GM18526 (cell line): ENCODE measurements around the gene C14orf119.

Experiments
- POLR2A ChIP-seq: IDR thresholded peaks from 3 replicates; pipeline ENCODE4 v1.6.1; 2011; ENCODE audit not compliant: insufficient read length; ENCODE audit errors: extremely low read depth

The C14orf119 gene

DNA sequence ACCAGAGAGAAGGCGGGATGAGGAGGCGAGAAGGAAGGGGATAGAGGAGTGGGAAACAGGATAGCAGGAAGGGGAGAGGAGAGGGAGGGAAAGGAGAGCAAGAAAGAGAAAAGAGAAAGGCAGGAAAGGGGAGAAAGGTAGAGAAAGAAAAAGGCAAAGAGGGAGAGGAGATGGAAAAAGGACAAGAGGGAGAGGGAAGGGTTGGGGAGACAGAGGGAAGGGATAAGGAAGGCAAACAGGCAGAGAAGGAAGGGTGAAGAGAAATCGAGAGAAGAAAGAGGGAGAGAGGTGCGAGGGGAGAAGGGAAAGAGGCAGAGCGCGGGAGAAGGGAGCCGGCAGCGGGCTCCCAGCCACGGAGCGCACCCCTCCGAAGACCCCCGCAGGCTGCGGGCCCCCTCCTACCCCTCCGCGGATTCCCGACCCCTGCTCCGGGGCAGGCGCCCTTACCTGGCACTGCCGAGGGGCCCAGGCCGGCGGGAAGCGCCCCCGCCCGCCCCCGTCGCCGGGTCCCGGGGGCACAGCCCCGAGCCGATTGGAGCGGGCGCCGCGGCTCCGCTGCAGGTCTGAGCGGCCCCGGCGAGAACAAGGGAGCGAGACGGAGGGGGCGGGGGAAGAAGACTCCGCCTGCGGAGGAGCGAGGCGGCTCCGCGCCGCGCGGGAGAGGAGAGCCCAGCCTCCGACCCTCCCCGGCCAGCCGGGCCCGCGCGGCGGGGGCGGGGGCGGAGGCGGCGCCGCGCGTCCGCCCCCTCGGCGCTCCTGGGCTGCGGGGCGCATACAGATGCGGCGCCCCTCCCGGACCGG, 38.1 kb upstream of the C14orf119 start, which contains the start of gene CDH24:
Gene CDH24, minus strand, starts transcription at position 565 of the 801 bp plus-strand sequence. CDS start 1,787 bp downstream, outside the sequence.
- TF ChIP-seq POLR2A = no peak

DNA sequence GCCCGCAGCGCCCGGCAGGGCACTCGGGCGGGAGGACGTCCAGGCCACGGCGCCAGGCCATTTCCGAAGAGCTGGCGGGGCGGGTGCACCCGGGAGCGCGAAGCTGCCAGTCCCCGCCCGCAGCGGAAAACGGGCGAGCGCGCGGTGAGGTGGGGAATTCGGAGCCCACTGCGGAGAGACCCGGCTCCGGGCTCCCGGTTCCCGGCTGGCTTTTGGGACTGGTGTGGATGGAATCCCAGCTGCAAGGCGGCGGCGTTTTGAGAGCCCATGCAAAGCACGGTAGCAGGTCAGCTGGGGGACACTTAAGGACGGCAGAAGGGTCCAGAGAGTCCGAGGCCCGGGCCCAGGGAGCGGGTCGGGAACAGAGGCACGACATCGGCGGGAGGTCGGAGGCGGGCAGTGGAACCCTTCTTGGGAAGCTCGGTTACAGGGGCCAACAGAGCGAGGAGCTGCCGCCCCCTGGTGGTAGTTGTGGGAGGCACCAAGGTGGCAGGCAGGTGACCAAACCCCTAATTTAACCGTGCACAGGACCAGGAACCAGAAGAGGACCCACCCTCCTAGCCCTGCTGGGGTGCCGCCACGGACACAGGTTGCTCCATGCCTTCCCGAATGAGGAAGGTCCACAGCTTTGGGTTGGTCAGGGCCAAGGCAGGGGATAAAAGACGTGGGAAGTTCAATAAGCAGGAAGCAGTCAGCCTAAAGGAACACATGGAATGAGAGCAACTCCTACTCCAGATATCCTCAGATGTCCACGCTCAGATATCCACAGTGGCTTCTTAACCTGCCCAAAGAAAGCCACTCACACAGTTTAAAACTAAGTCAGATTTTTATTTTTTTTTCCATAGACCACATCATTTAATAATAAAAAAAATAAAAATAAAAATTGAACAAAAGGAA, 37.3 kb upstream of the C14orf119 start:
- peak; percentile 33 for TF ChIP-seq POLR2A

DNA sequence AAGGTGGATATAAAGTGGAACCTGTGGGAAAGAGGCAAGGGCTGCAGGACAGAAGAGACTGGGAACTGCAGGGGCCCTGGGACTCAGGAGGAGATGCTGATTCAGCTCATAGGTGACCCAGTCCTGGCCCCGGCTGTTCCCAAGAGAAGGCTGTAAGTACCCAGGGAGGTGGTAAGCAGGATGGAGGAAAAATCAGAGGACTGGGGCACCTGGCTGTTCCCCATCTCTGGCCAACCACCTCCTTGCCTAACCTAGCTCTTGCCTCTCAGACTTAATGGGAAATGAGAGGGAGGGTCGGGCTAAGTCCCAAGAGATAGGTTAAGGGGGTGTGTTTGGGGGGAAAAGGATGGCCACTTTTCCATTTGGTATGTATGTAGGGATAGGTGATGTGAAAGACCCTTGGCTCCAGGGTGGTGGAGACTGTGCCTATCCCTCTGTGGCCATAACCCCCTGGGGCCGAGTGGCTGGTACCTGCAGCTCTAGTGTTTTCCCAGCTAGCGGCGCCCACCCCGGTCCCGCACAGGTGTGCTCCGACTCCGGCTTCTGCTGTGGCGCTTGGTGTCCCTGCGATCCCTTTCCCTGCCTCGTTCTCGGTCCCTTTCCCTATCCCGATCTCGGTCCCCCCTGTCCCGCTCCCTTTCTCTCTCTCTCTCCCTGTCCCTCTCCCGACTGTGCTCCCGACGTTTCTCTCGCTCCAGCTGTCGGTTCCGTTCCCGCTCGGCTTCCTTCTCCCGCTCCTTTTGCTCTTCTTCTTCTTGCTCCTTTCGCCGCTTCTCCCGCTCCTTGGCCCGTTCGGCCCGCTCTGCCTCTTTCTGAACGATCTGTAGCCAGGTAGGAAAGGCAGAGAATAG, 36.4 kb upstream of the C14orf119 start:
- TF ChIP-seq POLR2A = no peak

DNA sequence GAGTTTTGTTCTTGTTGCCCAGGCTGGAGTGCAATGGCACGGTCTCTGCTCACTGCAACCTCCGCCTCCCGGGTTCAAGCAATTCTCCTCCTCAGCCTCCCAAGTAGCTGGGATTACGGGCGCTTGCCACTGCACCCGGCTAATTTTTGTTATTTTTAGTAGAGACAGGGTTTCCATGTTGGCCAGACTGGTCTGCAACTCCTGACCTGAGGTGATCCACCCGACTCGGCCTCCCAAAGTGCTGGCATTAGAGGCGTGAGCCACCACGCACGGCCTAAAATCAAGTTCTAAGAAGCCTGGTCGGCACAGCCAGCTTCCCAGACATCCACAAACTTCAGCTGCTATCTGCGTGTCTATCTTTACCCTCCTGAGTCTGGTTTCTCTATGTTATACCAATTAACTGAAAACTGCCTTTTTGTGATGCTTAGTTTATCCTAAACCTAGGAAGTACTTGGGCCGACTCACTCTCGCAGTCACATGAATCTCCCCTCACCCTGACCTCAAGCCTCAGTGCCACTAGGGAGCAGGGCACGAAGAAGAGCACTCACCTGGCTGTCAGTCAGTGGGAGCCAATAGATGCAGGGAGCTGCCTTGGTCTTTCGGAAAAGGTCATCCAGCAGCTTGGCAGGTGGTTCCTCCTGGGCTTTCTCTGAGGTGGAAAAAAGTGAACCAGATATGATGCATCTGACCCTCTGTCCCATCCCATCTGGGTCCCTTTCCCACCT, 34.6 kb upstream of the C14orf119 start:
- TF ChIP-seq POLR2A = no peak

DNA sequence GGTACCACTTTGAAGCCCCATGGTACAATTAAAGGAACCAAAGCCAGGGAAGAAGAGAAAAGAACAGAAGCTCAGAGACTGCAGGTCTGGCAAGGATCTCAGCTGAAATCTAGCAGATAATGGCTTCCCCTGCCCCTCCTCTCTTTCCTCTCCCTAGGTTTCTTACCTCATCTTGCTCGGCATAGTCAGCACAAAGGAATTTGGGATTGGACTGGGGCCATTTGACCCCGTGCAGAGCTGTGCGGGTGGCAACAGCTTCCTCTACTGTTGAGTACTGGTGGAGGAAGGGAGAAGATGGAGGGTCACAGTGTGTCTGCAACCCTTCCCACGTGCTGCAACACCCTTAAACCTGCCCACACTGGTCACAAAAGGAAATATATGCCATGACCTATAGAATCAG, 33.3 kb upstream of the C14orf119 start:
- no peak for TF ChIP-seq POLR2A

DNA sequence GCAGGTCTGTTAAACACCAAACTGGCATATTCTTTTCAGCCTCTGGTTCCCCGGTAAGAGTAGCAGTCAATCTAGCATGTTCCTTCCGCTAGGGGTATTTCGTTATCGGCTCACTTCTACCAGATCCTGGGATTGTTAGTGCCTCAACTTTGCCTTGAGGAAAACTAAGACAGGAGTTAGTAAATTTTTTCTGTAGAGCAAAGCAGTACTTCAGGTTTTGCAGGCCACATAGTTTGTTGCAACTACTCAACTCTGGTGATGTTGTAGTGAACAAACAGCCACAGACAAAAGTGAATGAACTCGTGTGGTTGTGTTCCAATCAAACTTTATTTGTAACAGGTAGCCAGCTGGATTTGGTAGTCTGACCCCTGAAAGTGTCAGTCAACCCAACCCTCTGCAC, 31.7 kb upstream of the C14orf119 start:
- TF ChIP-seq POLR2A = no peak

DNA sequence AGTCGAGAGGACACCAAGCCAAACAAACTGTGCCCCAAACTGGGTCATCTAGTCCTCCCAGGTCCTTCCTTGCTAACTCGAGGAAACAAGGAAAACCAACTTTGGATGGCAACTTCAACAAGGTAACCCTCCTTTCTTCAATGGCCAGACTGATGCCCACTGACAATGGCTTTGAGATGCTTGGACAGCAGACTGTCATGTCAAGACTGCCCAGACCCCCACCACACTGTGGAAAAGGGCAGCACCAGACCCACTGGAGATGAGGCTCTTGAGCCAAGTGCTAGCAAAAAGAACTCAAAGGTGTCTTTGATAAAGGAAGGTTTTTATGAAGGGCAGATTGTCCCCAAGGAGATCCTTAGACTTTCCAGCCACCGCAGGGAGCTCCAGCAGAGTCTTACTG, 28.9 kb upstream of the C14orf119 start:
- TF ChIP-seq POLR2A = no peak

DNA sequence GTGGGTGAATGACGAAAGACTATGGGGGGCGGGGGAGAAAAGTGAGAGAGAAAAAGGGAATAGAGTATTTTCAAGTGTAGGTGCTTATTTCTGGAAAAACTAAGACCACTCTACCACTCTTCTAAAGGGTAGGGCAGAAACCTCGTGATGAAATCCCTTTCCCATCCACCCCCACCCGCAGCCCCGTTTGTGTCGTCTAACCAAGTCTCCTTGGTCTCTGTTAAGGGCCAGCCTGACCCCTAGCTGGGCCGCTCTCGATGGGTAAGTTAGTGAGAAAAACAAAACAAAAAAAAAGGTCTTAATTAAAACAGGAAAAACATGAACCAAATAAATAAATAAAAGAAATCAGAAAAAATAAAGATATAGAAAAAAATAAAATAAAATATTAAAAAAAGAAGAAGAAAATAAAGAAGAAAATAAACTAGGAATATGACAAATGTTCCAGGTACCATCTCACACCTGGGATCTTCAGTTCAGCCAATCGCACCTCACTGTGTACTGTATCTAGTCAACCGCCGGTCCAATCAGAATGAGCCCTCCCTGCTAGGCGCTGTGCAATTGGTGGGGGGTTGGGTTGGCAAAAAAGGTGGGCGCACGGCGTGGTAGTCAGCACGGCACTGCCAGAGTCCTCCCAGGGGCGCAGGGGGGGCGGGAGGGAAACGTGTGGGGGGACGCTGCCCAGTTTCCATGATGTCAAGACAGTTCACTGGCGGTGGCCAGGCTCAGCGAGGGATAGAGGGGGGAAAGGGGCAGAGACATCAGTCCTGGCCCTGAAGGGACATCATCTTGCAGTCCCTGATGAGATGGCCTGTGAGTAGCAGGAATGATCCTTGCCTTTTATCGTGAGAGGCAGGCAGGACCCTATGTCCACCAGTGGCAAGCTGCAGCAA, 28.2 kb upstream of the C14orf119 start:
- TF ChIP-seq POLR2A = no peak

DNA sequence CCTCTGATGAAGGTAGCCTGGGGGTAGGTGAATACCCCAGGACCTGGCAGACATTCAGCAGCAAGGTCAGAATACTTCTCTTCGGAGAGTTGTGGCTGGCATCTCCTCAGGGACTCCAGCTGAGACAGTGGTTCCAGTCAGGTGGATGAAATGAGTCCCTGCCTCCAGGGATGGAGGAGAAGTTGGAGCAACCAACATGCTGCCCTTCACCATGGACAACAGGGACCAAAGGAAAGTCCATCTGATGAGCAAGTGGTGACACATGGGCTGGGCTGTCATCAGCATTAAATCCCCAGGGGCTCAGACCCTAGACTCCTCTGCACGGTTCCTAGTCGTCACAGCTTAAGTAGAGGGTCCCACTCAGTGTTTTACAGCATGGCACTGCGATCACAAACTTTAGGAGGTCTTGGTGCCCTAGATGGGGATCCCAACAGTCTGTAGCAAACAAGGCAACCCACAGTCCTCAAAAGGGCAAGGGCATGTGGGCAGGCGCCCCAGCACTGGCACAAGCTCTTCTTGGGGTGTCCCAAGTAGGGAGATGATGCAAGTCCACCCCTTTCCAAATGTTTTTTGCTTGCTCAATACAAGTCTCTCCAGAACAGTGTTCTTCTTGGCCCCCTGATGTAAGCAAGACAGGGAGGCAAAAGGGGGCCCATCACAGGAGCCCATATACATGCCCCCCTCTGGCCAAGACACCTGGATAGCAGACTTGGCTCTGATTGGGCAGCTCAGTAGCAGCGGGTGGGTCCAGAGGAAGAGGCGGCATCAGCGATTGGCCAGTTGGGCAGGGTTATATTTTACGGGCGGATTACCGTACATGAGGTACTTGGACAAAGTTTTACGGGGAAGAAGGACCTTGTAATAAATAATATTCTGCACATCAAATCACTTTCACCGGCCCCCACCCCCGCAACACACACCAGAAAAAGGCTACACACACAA, 27.2 kb upstream of the C14orf119 start:
- no peak for TF ChIP-seq POLR2A

DNA sequence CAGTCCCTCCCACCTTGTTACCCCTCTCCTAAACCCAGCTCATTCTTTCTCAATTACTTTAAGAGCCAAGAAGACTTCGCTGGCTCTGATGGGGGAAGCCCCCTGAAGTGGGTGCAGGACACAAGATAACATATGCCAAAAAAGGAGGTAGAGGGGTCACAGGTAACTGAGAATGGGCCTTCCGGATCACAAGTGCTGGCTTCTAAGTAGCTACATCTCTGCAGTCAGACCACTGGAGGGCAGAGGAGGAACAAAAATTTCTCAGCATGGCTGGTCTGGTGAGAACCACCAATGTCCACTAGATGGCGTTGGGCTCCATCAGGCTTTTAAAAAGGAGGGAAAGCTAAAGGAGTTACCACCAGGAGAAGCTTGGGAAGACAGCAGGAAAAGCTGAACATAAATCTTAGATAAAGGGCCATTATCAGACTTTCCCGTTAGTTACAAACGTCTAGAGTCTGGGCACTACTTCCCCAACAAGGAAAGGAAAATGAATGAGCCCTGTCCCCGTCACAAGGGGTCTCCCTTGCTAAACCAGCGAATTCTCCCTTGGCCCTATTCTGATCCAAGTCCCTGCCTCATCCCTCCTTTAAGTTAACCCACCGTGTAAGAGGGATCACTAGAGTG, 26.4 kb upstream of the C14orf119 start:
- no peak for TF ChIP-seq POLR2A

DNA sequence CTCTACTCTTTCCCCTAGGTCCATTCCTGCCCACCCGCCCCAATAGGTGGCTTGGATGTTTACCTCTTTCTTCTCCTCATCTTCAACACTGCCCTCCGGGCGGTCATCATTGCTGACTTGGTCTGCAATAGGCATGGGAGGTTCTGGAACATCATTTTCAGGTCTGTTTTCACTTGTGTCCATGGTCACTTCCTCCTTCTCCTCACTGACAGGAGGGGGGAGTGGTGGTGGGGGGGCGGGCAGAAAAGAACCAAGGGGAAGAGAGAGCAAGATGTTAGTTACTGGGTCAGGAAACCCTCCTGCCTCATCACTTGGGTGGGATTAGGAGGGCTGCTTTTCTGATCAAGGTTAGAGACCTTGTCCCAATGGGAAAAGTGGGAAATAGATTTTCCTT, 25.9 kb upstream of the C14orf119 start:
- TF ChIP-seq POLR2A = no peak
